Astrocyte of the cerebellum (primary cell): Measurements from ENCODE around the gene SASH1.

Experiments used
- DNase-seq: peaks from one replicate; pipeline ENCODE4 v3.0.0-alpha.2; 2011; ENCODE audit warnings: low read depth
- H3K4me3 ChIP-seq: 2 replicates; pipeline ENCODE4 v1.5.1; 2011; ENCODE audit warnings: mild to moderate bottlenecking, low read depth, low read length, moderate library complexity
- in situ Hi-C: cut with HindIII; loops from 2 replicates; pipeline ENCODE4 v1.10.0; 2017; ENCODE audit warnings: low sequenced_read_pairs
- TF ChIP-seq, protein P1 (sequence below): IDR thresholded peaks from 2 replicates; pipeline ENCODE4 v1.5.1; 2012; ENCODE audit warnings: low read length, low read depth, moderate library complexity, mild to moderate bottlenecking; ENCODE audit errors: missing control alignments

SASH1 gene

DNA sequence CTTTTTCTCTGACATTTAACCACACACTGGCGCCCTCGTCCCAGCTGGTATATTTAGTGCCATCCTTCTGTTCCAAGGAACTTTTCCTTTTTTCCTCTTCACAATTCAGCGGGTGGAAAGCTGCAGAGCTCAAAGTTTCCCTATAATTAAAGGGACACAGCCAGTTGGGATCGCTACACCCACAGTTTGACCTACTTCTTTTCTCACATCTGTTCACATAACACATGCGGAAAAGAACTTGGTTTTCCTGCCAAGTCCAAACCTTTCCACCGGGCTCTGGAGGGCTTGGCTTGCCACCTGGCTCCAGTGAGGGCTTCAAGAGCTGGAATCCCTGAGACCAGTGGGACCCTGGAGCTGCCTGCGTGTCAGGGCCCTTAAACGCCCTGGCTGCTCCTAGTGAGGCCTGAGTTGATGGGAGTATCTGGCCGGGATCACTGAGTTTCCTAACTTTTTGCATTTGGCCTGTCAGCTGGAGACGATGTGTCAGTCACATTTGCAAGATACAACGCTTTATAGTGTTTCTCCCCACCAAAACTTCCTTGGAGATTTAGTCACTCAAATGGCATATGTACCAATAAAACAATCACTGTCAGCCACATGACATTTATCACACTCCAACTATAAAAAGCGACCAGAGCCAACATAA, 176.0 kb downstream of the SASH1 start:
- TF ChIP-seq, protein P1, sequence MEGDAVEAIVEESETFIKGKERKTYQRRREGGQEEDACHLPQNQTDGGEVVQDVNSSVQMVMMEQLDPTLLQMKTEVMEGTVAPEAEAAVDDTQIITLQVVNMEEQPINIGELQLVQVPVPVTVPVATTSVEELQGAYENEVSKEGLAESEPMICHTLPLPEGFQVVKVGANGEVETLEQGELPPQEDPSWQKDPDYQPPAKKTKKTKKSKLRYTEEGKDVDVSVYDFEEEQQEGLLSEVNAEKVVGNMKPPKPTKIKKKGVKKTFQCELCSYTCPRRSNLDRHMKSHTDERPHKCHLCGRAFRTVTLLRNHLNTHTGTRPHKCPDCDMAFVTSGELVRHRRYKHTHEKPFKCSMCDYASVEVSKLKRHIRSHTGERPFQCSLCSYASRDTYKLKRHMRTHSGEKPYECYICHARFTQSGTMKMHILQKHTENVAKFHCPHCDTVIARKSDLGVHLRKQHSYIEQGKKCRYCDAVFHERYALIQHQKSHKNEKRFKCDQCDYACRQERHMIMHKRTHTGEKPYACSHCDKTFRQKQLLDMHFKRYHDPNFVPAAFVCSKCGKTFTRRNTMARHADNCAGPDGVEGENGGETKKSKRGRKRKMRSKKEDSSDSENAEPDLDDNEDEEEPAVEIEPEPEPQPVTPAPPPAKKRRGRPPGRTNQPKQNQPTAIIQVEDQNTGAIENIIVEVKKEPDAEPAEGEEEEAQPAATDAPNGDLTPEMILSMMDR = no peak
- no peak overlapping the region for H3K4me3 ChIP-seq
- DNase-seq = no peak
- in situ Hi-C loops = no loop called here

DNA sequence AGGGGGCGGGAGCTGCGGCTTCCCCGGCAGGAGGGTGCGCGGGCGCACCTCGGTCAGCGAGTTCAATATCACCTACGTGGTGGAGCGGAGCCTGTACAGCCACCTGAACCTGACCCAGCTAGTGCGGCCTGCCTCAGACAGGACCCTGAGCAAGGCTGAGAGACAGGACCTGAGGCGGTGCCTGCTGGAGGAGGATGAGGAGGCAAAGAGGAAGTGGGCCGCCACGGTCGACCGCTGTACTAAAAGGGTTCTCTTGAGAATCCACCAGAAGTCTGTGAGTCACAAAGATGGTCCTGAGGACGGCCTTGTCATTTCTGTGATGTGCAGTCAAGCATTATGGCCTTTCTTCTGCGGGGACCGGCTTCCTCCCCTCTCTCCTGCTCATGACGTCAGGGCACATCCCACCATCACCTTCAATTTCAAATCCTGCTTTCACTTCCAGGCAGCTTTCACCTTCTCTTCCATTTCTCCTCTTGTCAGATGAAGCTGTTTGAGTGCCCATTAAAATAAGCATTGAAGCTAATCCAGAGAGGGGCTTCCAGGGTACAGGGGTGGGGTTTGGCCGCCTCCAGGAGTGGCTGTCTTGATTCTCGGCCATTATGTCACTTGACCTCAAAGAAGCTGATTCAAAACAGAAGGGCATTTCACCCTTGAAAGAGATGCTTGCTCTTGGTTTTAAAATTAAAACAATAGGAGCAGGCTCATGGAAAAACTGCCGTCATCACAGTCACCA, 177.6 kb downstream of the SASH1 start:
- TF ChIP-seq, protein P1 = no peak
- H3K4me3 ChIP-seq = no peak overlapping the region
- in situ Hi-C loops = no loop called here
- DNase-seq = no peak

DNA sequence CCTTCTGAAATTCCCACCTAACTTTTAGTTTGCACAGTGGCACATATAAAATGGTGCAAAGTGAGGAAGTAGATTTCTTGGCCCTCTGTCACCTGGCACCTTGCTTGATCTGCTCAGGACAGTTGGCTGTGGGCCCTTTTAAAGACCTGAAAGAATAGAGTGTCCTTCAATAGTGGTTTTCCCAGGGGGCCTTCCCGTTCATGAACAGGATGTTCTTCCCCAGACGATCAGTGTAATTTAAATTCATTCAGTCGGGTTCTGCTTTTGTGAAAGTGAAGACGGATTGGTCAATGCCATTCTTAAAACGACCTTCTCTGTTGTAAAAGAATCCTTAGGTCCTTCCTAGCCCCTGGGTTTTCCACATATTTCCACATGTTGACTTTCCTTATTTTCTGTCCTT, 178.5 kb downstream of the SASH1 start:
- DNase-seq = no peak
- in situ Hi-C loops = no loop called here
- TF ChIP-seq, protein P1 = no peak
- H3K4me3 ChIP-seq = no peak overlapping the region

DNA sequence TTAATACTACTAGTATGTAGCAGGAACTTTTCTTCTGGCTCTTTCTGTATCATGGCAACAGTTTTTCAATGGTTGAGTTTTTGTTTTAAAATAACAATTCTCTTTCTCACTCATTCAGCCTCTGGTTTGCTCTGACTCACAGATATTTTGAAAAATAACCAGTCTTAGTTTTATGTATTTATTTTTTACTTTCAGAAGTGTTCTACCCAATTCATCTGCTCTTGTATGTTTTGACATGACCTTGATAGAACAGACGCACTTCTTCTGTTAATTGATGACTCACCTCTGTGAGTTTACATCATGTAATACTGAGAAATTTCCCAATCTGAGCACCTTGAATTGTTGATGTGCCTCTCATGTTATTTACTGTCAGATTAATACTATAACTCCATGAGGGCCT, 178.9 kb downstream of the SASH1 start:
- TF ChIP-seq, protein P1 = no peak
- no peak for DNase-seq
- in situ Hi-C loops = no loop called here
- no peak overlapping the region for H3K4me3 ChIP-seq

DNA sequence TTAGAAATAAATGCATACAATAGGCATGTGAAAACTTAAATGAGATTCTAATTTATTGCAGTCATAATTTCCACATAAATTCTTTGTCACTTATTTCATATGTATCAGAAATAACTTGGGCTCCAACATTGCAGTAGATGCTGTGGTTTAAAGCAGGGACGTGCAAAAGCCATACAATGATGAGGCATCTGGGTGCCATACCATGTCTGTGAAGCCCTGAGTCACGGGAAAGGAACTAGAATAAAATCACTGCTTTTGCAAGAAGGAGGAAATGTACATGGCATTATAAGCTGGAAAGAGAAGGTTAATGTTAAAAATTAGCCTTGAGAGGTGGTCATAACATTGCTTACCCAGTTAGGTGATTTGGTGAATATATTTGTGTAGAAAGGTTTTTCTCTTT, 180.4 kb downstream of the SASH1 start:
- no peak overlapping the region for H3K4me3 ChIP-seq
- no peak for DNase-seq
- in situ Hi-C loops = no loop called here
- TF ChIP-seq, protein P1 = no peak

DNA sequence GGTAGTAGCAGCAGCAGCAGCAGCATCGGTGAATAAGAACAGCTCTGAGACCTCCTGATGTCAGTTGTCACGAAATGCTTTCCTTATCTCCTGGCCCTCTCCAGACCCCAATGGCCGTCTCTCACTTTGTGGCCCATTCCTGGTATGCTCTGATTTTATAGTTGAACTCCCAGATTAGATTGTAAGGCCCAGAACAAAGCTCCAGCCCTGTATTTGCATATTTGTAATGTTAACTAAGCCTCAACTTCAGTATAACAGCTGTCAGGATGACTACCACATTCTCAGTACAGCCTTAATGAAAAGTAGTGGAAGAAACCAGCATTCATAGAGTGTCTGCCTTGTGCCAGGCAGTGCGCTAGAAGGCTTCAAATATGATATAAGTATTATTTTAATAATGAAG, 180.9 kb downstream of the SASH1 start:
- no peak overlapping the region for H3K4me3 ChIP-seq
- TF ChIP-seq, protein P1 = no peak
- DNase-seq = no peak
- in situ Hi-C loops = no loop called here
